Upper lobe of left lung (tissue), 6 donors: Measurements from ENCODE around the gene DLGAP1. TPM values are rescaled to one million over a fixed set of nuclear protein-coding genes. Genes with fewer than 3 reads are reported as not detected.

Experiments
- ATAC-seq, 2 donors: fragments of 200-7000 bp; cut with Tn5 transposase; one replicate each; pipeline ENCODE4 v1.9.1; 2022; ENCODE audit warnings: mild to moderate bottlenecking in 2 of 2, moderate library complexity in 2 of 2; ENCODE audit not compliant: low FRiP score in 2 of 2
- DNase-seq, 2 donors: peaks; one replicate each; pipeline ENCODE4 v3.0.0-alpha.2; 2019 to 2020
- H3K27ac ChIP-seq, 4 donors: fragments of 200-600 bp; sonication (generic); one replicate each; pipeline ENCODE4 v1.5.1; 2016 to 2019
- H3K27me3 ChIP-seq, 4 donors: fragments of 200-600 bp; sonication (generic); one replicate each; pipeline ENCODE4 v1.5.1; 2017 to 2019
- H3K36me3 ChIP-seq, 4 donors: fragments of 200-600 bp; sonication (generic); one replicate each; pipeline ENCODE4 v1.5.1; 2016 to 2019
- H3K4me1 ChIP-seq, 4 donors: fragments of 200-600 bp; sonication (generic); one replicate each; pipeline ENCODE4 v1.5.1; 2018 to 2019
- H3K4me3 ChIP-seq, 4 donors: fragments of 200-600 bp; sonication (generic); one replicate each; pipeline ENCODE4 v1.5.1; 2017 to 2019; ENCODE audit warnings: mild to moderate bottlenecking in 2 of 4, moderate library complexity in 1 of 4
- H3K9me3 ChIP-seq, 4 donors: fragments of 200-600 bp; sonication (generic); one replicate each; pipeline ENCODE4 v1.5.1; 2018 to 2019
- EP300 ChIP-seq, 4 donors: sonication (generic); formaldehyde crosslinking; IDR thresholded peaks; one replicate each; pipeline ENCODE4 v1.5.1; 2017; ENCODE audit warnings: antibody characterized with exemption in 4 of 4, control low read depth in 2 of 4
- POLR2A ChIP-seq, 4 donors: fragments of 450-650 bp; IDR thresholded peaks; one replicate each; pipeline ENCODE4 v1.5.1; 2016 to 2017; ENCODE audit warnings: antibody characterized with exemption in 4 of 4, mild to moderate bottlenecking in 2 of 4
- POLR2AphosphoS5 ChIP-seq, 2 donors: sonication (generic); formaldehyde crosslinking; IDR thresholded peaks; one replicate each; pipeline ENCODE4 v1.5.1; 2017; ENCODE audit warnings: antibody characterized with exemption in 2 of 2
- WGBS, 2 donors: methylation state at CpG; one replicate each; pipeline ENCODE4 v1.1.5; 2017 to 2018; 5-methylcytosine and 5-hydroxymethylcytosine counted together
- total RNA-seq, 6 donors: library from RNA; depleted of rRNA in 4 of 6; stranded (reverse); fragments of >200 nt in 4 of 6; gene quantifications; one replicate each; pipeline versions ENCODE4 v1.1.0 to v1.2.1, GENCODE V29; 2016 to 2021
- TF ChIP-seq, protein P1 (sequence below), 6 experiments: fragments of 450-650 bp in 4 of 6; fragments of 200-600 bp in 2 of 6; sonication (generic) in 2 of 6; IDR thresholded peaks; one replicate each; pipeline ENCODE4 v1.5.1; 2016 to 2019; ENCODE audit warnings: antibody characterized with exemption in 6 of 6
- donor health status: DM: no; HTN: no; CAD: no; lungs with moderate emphysema.
- donor health status: DM: no; HTN: yes; CAD: no; lungs with severe emphysema.

DLGAP1 gene
- total RNA-seq, 6 donors from 2014 or later, result 2.1 to 4.6 (median 3.6) TPM

DNA sequence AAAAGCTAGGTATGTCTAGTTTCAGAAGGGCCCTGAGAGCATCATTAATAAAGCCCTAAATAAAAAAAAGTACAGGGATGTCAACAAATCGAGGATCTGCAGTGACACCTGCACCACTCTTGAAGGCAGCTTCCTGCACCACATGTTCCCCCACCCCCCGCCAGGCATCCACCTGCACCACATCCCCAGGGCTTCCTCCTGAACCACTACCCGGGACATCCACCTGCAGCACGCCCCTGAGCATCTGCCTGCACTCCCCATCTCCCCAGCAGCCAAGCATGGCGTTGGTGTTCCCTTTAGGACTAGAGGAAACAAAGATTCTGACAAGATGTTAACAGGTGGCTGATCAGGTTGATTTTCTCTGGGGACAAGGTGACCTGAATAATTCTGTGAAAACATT, 55.2 kb downstream of the DLGAP1 start:
- no peaks in the 10 kb centered on the region for H3K36me3 ChIP-seq
- ATAC-seq, result no peak
- DNase-seq, result peak in 1 of 2 donors; percentile 10
- no peaks in the 10 kb centered on the region for H3K27me3 ChIP-seq
- H3K4me3 ChIP-seq, result no peak overlapping the region
- H3K4me1 ChIP-seq, result no peaks in the 10 kb centered on the region
- no peak overlapping the region for H3K27ac ChIP-seq
- TF ChIP-seq, protein P1, sequence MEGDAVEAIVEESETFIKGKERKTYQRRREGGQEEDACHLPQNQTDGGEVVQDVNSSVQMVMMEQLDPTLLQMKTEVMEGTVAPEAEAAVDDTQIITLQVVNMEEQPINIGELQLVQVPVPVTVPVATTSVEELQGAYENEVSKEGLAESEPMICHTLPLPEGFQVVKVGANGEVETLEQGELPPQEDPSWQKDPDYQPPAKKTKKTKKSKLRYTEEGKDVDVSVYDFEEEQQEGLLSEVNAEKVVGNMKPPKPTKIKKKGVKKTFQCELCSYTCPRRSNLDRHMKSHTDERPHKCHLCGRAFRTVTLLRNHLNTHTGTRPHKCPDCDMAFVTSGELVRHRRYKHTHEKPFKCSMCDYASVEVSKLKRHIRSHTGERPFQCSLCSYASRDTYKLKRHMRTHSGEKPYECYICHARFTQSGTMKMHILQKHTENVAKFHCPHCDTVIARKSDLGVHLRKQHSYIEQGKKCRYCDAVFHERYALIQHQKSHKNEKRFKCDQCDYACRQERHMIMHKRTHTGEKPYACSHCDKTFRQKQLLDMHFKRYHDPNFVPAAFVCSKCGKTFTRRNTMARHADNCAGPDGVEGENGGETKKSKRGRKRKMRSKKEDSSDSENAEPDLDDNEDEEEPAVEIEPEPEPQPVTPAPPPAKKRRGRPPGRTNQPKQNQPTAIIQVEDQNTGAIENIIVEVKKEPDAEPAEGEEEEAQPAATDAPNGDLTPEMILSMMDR (IDR thresholded peaks at IDR 0.05), result no peak
- TF ChIP-seq EP300 (IDR thresholded peaks at IDR 0.05) (no peak), POLR2A (IDR thresholded peaks at IDR 0.05) (no peak), POLR2AphosphoS5 (IDR thresholded peaks at IDR 0.05) (no peak)
- no peaks in the 10 kb centered on the region for H3K9me3 ChIP-seq
- 77 to 78% methylated on average over 5 of the region's 5 CpGs for WGBS, 2 donors

DNA sequence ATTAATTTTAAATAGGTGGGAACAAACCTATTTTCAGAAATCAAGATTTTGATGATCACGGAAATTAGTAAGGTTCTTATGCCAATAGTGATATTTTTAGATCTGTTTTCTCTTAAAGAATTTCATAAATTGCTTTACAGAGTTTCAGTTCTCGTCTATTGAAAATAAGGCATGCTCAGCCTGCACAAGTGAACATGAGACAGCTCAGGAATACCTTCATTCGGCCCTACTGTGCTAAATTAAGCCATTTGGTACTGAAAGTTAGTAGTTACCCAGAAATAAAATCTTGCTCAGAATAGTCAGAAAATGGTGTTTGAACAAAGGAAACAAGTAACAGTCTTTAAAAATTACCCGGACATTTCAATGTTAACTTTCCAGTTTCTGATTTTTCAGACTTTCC, 60.4 kb downstream of the DLGAP1 start:
- 85 to 90% methylated on average over 4 of the region's 4 CpGs for WGBS, 2 donors
- Histone ChIP-seq H3K27ac (no peak overlapping the region), H3K27me3 (no peaks in the 10 kb centered on the region), H3K36me3 (no peaks in the 10 kb centered on the region), H3K4me1 (no peaks in the 10 kb centered on the region), H3K4me3 (no peak overlapping the region), H3K9me3 (no peaks in the 10 kb centered on the region)
- no peak for ATAC-seq
- DNase-seq, result no peak
- TF ChIP-seq POLR2A (IDR thresholded peaks at IDR 0.05), result no peak
- no peak for TF ChIP-seq POLR2AphosphoS5 (IDR thresholded peaks at IDR 0.05)
- TF ChIP-seq EP300 (IDR thresholded peaks at IDR 0.05), result no peak
- TF ChIP-seq, protein P1 (IDR thresholded peaks at IDR 0.05), result no peak

DNA sequence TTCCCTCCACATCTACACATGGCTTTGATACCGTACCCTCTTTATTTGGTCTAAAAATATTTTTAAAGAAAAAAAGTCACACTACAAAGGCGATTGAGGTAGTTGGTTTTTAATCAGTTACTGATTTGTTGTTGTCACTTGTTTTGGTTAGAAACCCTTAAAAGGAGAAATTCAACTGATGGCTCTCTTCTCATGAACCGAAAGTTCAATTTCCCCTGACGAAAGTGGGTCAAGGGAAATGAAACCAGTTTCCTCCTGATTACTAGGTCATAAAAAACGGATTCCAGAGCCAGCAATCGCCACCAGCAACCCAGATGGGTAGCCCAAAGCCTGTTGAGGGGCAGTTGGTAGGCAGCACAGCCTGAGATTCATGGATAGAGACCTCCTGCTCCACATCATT, 63.2 kb downstream of the DLGAP1 start:
- TF ChIP-seq EP300 (IDR thresholded peaks at IDR 0.05) (no peak), POLR2AphosphoS5 (IDR thresholded peaks at IDR 0.05) (no peak), POLR2A (IDR thresholded peaks at IDR 0.05) (no peak)
- TF ChIP-seq, protein P1 (IDR thresholded peaks at IDR 0.05), result no peak
- 71 to 76% methylated on average over 6 of the region's 6 CpGs for WGBS, 2 donors
- Histone ChIP-seq H3K36me3 (no peaks in the 10 kb centered on the region), H3K4me1 (no peaks in the 10 kb centered on the region), H3K9me3 (no peaks in the 10 kb centered on the region), H3K4me3 (no peak overlapping the region), H3K27me3 (no peaks in the 10 kb centered on the region), H3K27ac (no peak overlapping the region)
- ATAC-seq, result no peak
- no peak for DNase-seq

DNA sequence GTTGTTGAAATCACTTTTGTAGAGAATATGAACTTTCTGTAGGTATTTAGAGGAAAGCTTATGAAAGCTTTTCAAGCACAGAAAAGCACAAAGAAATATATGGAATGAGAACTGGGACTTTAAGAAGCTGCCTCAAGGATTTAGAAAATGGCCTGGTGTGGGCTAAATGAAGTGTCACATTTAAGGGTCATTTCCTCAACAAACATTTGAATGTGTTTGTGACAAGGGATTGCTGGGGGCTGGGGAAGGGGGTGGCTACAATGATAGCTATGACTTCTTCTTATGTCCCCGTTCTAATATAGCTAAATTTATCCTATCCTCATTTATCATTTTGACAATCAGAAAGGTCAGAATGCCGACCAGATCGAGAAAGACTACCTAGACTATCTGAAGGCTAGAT, 69.2 kb downstream of the DLGAP1 start:
- WGBS, 2 donors, result 40 to 50% methylated on average over 3 of the region's 3 CpGs
- no peak for ATAC-seq
- Histone ChIP-seq H3K4me3 (no peak overlapping the region), H3K27me3 (no peaks in the 10 kb centered on the region), H3K27ac (no peak overlapping the region), H3K36me3 (no peaks in the 10 kb centered on the region), H3K4me1 (no peaks in the 10 kb centered on the region), H3K9me3 (no peaks in the 10 kb centered on the region)
- TF ChIP-seq POLR2AphosphoS5 (IDR thresholded peaks at IDR 0.05), result no peak
- no peak for TF ChIP-seq EP300 (IDR thresholded peaks at IDR 0.05)
- TF ChIP-seq, protein P1 (IDR thresholded peaks at IDR 0.05), result no peak
- TF ChIP-seq POLR2A (IDR thresholded peaks at IDR 0.05), result no peak
- DNase-seq, result no peak

DNA sequence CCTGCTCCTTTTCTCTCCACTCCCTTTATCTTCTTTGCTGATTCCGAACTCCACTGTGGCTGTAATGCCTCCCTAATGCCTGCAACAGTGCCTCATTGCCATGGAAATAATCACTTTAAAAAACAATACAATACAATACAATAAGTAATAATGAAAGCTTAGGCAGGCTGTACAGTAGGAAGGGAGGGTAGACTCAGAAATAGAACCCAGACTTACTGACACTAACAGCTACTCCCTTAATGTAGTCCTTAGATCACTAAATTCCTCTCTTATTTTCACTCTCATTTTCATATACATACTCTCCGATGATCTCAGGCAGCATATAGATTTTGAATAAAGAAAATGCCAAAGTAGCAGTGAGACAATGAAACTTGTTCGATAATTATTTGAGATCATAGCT, 70.2 kb downstream of the DLGAP1 start:
- no peak overlapping the region for H3K27ac ChIP-seq
- no peak overlapping the region for H3K4me3 ChIP-seq
- TF ChIP-seq, protein P1 (IDR thresholded peaks at IDR 0.05), result no peak
- no peak for TF ChIP-seq POLR2A (IDR thresholded peaks at IDR 0.05)
- TF ChIP-seq EP300 (IDR thresholded peaks at IDR 0.05), result no peak
- no peak for TF ChIP-seq POLR2AphosphoS5 (IDR thresholded peaks at IDR 0.05)
- DNase-seq, result no peak
- H3K9me3 ChIP-seq, result no peaks in the 10 kb centered on the region
- H3K4me1 ChIP-seq, result no peaks in the 10 kb centered on the region
- WGBS, 2 donors, result 31 to 38% methylated on average over 3 of the region's 3 CpGs
- H3K27me3 ChIP-seq, result no peaks in the 10 kb centered on the region
- ATAC-seq, result no peak
- H3K36me3 ChIP-seq, result no peaks in the 10 kb centered on the region
